ENCODE results near the gene CPHXL2.

The CPHXL2 gene

GRCh38 chr16:75660321-75660720 lies 16.5 kb downstream of the CPHXL2 start:
- ChIA-PET POLR2A (interaction anchor here (2.5 kb wide), 1 partner anchor 12 kb away, joined by 10 read pairs; the partner anchor contains the start of genes KARS1 and TERF2IP), CTCF (no interaction called here)
- H3K4me1 ChIP-seq (ENCODE audit: control insufficient read depth, insufficient read depth, low read length): no peaks in the 10 kb centered on the region
- TF ChIP-seq ZNF776 (tag by site-specific recombination; IDR thresholded peaks at IDR 0.05; ENCODE audit: borderline replicate concordance) (no peak), KLF16 (tag by site-specific recombination; IDR thresholded peaks at IDR 0.05) (no peak), ZNF513 (tag by site-specific recombination; IDR thresholded peaks at IDR 0.05) (no peak), AEBP2 (tag by site-specific recombination; IDR thresholded peaks at IDR 0.05; ENCODE audit: borderline replicate concordance) (no peak), ZNF510 (tag by site-specific recombination; IDR thresholded peaks at IDR 0.05; ENCODE audit: insufficient replicate concordance) (no peak), ZNF223 (tag by site-specific recombination; IDR thresholded peaks at IDR 0.05) (no peak), HIC1 (tag by site-specific recombination; IDR thresholded peaks at IDR 0.05) (no peak), ZNF623 (tag by site-specific recombination; IDR thresholded peaks at IDR 0.05) (no peak), ZNF521 (tag by site-specific recombination; IDR thresholded peaks at IDR 0.05) (no peak), ZBTB8A (tag by site-specific recombination; IDR thresholded peaks at IDR 0.05) (no peak), KLF17 (tag by site-specific recombination; IDR thresholded peaks at IDR 0.05) (no peak), ZSCAN5A (tag by site-specific recombination; IDR thresholded peaks at IDR 0.05) (no peak), WT1 (tag by site-specific recombination; IDR thresholded peaks at IDR 0.05) (no peak), PRDM2 (tag by site-specific recombination; IDR thresholded peaks at IDR 0.05; ENCODE audit: borderline replicate concordance) (no peak), ZNF621 (tag by site-specific recombination; IDR thresholded peaks at IDR 0.05) (no peak), ZNF518A (tag by site-specific recombination; conservative IDR thresholded peaks at IDR 0.05; ENCODE audit: low read depth) (no peak)
- H3K27ac ChIP-seq (ENCODE audit: extremely low read depth, low read depth, low read length): no peak overlapping the region
- no peaks in the 10 kb centered on the region for H3K9me3 ChIP-seq (ENCODE audit: control insufficient read depth, insufficient read depth, low read depth, low read length)
- H3K36me3 ChIP-seq (ENCODE audit: control insufficient read depth in 2 of 2, insufficient read depth in 1 of 2, low read length in 2 of 2): peaks cover 30 to 44% of the 10 kb centered on the region in 2 experiments
- H3K4me3 ChIP-seq (ENCODE audit: low read depth, low read length): no peak overlapping the region
